PC-9 (cell line): ENCODE results near the gene CHM. TPM values are rescaled to one million over a fixed set of nuclear protein-coding genes. Genes with fewer than 3 reads are reported as not detected.

Source experiments
- BruUV-seq: library from RNA; stranded (reverse); fragments of 400-500 nt; replicated peaks from 2 replicates; lab custom pipeline; 2021; lab: Mats Ljungman, UMichigan
- CTCF ChIA-PET: fragments of 300-600 bp; sonication (Branson Sonifier 250); formaldehyde crosslinking; loops from one replicate; lab custom pipeline; 2022; ENCODE audit warnings: antibody characterized with exemption; lab: Charles Lee
- POLR2A ChIA-PET: fragments of 300-600 bp; sonication (Branson Sonifier 250); formaldehyde crosslinking; loops from one replicate; lab custom pipeline; 2022; ENCODE audit warnings: antibody characterized with exemption; ENCODE audit not compliant: unreplicated experiment; lab: Charles Lee
- DNase-seq, 2 experiments: peaks; one replicate each; pipeline versions ENCODE4 v3.0.0 to v3.0.0-alpha.2; 2015 to 2022; ENCODE audit warnings: mixed read lengths in 1 of 2
- H2AFZ ChIP-seq: fragments of 200-600 bp; sonication (generic); 2 replicates; pipeline ENCODE4 v1.8.1; 2017; ENCODE audit warnings: antibody characterized with exemption
- H3F3A ChIP-seq: fragments of 200-600 bp; sonication (generic); 2 replicates; pipeline ENCODE4 v1.8.1; 2017; ENCODE audit warnings: antibody characterized with exemption, mild to moderate bottlenecking, low read depth; ENCODE audit not compliant: insufficient read depth
- H3K27ac ChIP-seq: fragments of 200-600 bp; sonication (generic); 2 replicates; pipeline ENCODE4 v1.6.1; 2016; ENCODE audit warnings: mixed run types
- H3K27me3 ChIP-seq: fragments of 200-600 bp; sonication (generic); 2 replicates; pipeline ENCODE4 v1.6.1; 2016; ENCODE audit warnings: low read depth, mixed run types; ENCODE audit not compliant: insufficient read depth
- H3K36me3 ChIP-seq: fragments of 200-600 bp; sonication (generic); 2 replicates; pipeline ENCODE4 v1.6.1; 2016; ENCODE audit warnings: low read depth, mixed run types
- H3K4me1 ChIP-seq: fragments of 200-600 bp; sonication (generic); replicated peaks from 2 replicates; pipeline ENCODE4 v1.6.1; 2016; ENCODE audit warnings: mixed run types; ENCODE audit not compliant: insufficient read depth
- H3K4me2 ChIP-seq: fragments of 200-600 bp; sonication (generic); 2 replicates; pipeline ENCODE4 v1.6.1; 2017; ENCODE audit warnings: mixed run types
- H3K4me3 ChIP-seq: fragments of 200-600 bp; sonication (generic); 2 replicates; pipeline ENCODE4 v1.6.1; 2016; ENCODE audit warnings: mixed run types
- H3K79me2 ChIP-seq: fragments of 200-600 bp; sonication (generic); 2 replicates; pipeline ENCODE4 v1.6.1; 2017; ENCODE audit warnings: low read depth, mixed run types
- H3K9me2 ChIP-seq: fragments of 200-600 bp; sonication (generic); 2 replicates; pipeline ENCODE4 v1.8.1; 2017; ENCODE audit warnings: mild to moderate bottlenecking; ENCODE audit not compliant: insufficient read depth
- H3K9me3 ChIP-seq: fragments of 200-600 bp; sonication (generic); 2 replicates; pipeline ENCODE4 v1.8.1; 2016; ENCODE audit warnings: low read depth; ENCODE audit not compliant: insufficient read depth
- H4K20me1 ChIP-seq: fragments of 200-600 bp; sonication (generic); 2 replicates; pipeline ENCODE4 v1.8.1; 2017; ENCODE audit not compliant: insufficient read depth
- EZH2 ChIP-seq: fragments of 200-600 bp; sonication (generic); IDR thresholded peaks from 2 replicates; pipeline ENCODE4 v1.8.0; 2017; ENCODE audit warnings: antibody characterized with exemption, low read depth
- intact Hi-C: fragments of 100-400 bp; cut with micrococcal nuclease; formaldehyde crosslinking; loops from one replicate; pipeline ENCODE4 v1.10.0; 2022; ENCODE audit not compliant: unreplicated experiment
- total RNA-seq: library from RNA; stranded (reverse); gene quantifications from 2 replicates; pipeline ENCODE4 v1.2.3, GENCODE V29; 2021
- TF ChIP-seq, protein P1 (sequence below): fragments of 200-600 bp; sonication (generic); conservative IDR thresholded peaks from 2 replicates; pipeline ENCODE4 v1.6.1; 2017; ENCODE audit warnings: mixed run types, antibody characterized with exemption, mild to moderate bottlenecking, moderate library complexity

Gene CHM
- total RNA-seq, 1 experiment from 2014 or later, result 15.8 TPM

DNA sequence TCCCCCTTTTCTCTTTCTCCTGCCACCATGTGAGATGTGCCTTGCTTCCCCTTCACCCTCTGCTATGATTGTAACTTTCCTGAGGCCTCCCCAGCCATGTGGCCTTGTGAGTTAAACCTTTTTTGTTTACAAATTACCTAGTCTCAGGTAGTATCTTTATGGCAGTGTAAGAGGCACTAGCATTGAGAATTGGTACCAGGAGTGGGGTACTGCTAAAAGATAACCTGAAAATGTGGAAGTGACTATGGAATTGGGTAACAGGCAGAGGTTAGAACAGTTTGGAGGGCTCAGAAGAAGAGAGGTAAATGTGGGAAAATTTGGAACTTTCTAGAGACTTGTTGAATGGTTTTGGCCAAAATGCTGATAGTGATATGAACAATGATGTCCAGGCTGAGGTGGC, 182.0 kb downstream of the CHM start:
- POLR2A ChIA-PET, result no interaction called here
- no peaks in the 10 kb centered on the region for H3K4me1 ChIP-seq
- H3K27me3 ChIP-seq, result no peaks in the 10 kb centered on the region
- TF ChIP-seq, protein P1, sequence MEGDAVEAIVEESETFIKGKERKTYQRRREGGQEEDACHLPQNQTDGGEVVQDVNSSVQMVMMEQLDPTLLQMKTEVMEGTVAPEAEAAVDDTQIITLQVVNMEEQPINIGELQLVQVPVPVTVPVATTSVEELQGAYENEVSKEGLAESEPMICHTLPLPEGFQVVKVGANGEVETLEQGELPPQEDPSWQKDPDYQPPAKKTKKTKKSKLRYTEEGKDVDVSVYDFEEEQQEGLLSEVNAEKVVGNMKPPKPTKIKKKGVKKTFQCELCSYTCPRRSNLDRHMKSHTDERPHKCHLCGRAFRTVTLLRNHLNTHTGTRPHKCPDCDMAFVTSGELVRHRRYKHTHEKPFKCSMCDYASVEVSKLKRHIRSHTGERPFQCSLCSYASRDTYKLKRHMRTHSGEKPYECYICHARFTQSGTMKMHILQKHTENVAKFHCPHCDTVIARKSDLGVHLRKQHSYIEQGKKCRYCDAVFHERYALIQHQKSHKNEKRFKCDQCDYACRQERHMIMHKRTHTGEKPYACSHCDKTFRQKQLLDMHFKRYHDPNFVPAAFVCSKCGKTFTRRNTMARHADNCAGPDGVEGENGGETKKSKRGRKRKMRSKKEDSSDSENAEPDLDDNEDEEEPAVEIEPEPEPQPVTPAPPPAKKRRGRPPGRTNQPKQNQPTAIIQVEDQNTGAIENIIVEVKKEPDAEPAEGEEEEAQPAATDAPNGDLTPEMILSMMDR, result no peak
- H3K9me3 ChIP-seq, result 0 out of 2 replicates have a peak, but pooled peaks cover 8% of the 10 kb centered on the region
- intact Hi-C loops, result no loop called here
- DNase-seq, result no peak
- no peaks in the 10 kb centered on the region for H4K20me1 ChIP-seq
- CTCF ChIA-PET, result no interaction called here
- no peaks in the 10 kb centered on the region for H3K9me2 ChIP-seq
- H3K79me2 ChIP-seq, result no peaks in the 10 kb centered on the region
- H3F3A ChIP-seq, result no peaks in the 10 kb centered on the region
- BruUV-seq, result no TSS peak
- no peak overlapping the region for H3K27ac ChIP-seq
- H3K4me3 ChIP-seq, result no peak overlapping the region
- H2AFZ ChIP-seq, result no peak overlapping the region
- no peaks in the 10 kb centered on the region for H3K36me3 ChIP-seq
- no peak overlapping the region for H3K4me2 ChIP-seq

DNA sequence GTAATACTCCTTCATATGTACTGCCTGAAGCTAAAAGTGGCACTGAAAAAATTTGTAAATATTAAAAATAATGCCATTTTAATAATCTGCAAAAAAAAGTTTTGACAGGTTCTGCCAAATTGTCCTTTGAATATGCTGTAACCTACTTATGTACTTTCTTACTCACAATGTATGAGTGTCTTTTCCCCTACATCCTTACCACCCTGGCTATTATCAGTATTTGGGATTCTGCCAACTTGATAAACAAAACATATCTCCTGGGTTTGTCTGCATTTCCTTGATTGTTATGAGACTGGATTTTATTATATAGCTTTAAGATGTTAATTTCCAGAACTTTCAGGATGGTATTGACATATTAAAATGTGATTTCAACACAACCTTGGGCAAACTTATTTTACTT, 187.9 kb downstream of the CHM start:
- Histone ChIP-seq H3K9me3 (no peaks in the 10 kb centered on the region), H2AFZ (no peak overlapping the region), H3K4me1 (no peaks in the 10 kb centered on the region), H3K79me2 (no peaks in the 10 kb centered on the region), H3K36me3 (no peaks in the 10 kb centered on the region), H3K27me3 (no peaks in the 10 kb centered on the region), H3F3A (no peaks in the 10 kb centered on the region), H4K20me1 (no peaks in the 10 kb centered on the region), H3K4me2 (no peak overlapping the region), H3K9me2 (no peaks in the 10 kb centered on the region), H3K27ac (no peak overlapping the region), H3K4me3 (no peak overlapping the region)
- intact Hi-C loops, result no loop called here
- TF ChIP-seq, protein P1, result no peak
- no peak for TF ChIP-seq EZH2
- ChIA-PET POLR2A (no interaction called here), CTCF (no interaction called here)
- DNase-seq, result no peak
- BruUV-seq, result no TSS peak

DNA sequence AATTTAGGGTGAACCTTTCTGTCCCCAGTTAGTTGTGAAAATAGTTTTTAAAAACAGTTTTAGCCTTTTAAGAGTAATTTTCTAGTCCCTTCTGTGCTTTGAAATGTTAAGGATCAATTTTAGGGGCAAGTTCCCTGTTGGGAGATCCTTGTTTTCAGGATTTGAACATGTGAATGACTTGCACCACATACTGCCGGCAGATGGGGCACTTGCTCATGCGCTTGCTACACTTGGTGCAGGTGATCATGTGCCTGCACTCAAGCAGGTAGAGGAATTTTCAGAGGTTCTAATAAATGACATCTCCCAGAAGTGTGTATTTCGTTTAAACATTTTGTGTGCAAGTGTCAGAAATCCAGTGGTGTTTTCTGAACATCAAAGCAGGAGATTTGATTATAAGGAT, 195.9 kb downstream of the CHM start:
- Histone ChIP-seq H3K4me2 (no peak overlapping the region), H3F3A (no peaks in the 10 kb centered on the region), H4K20me1 (no peaks in the 10 kb centered on the region), H2AFZ (no peak overlapping the region), H3K79me2 (no peaks in the 10 kb centered on the region), H3K27me3 (no peaks in the 10 kb centered on the region), H3K9me2 (no peaks in the 10 kb centered on the region), H3K9me3 (no peaks in the 10 kb centered on the region), H3K4me3 (no peak overlapping the region), H3K4me1 (no peaks in the 10 kb centered on the region), H3K27ac (no peak overlapping the region), H3K36me3 (no peaks in the 10 kb centered on the region)
- POLR2A ChIA-PET, result no interaction called here
- CTCF ChIA-PET, result no interaction called here
- BruUV-seq, result no TSS peak
- intact Hi-C loops, result no loop called here
- DNase-seq, result no peak
- TF ChIP-seq, protein P1, result peak; percentile 61
- TF ChIP-seq EZH2, result no peak
